ENCODE data around the gene SBNO2. TPM values are rescaled to one million over a fixed set of nuclear protein-coding genes. Genes with fewer than 3 reads are reported as not detected.

Gene SBNO2
- total and polyA plus RNA-seq, 9 of the 15 experiments (the other 6 are each of a cell fraction or from before 2014, with no cell fraction given): 0.01 to 46.2 (median 6.7) TPM

DNA sequence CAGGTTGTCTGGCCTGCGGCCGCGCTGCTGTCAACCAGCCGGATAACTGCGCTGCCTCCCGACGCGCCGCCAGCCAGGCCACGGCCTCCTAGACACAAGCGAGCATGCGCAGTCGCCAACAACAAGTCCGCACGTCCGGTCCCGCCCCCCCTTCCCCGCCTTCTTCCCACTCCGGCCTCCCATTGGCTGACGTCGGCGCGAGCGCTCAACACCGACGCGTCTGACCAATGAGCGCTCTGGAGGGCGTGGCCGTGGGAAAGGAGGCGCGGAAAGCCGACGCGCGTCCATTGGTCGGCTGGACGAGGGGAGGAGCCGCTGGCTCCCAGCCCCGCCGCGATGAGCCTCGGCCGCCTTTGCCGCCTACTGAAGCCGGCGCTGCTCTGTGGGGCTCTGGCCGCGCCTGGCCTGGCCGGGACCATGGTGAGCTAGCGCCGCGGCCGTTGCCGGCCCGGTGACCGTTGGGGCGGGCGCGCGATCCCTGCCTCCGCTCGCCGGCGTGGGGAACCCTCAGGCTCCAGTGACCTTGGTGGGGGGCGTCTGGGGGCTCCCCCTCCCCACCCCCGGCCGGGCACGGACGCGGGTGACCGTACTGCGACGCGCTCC is 70.3 kb downstream of the SBNO2 start, which contains the start of gene GPX4 (continued):
- no peak for TF ChIP-seq HBP1 (CRISPR knock-in tag; IDR thresholded peaks at IDR 0.05)
- TF ChIP-seq MCM3 (IDR thresholded peaks at IDR 0.05): no peak
- no peak for TF ChIP-seq FOXM1 (IDR thresholded peaks at IDR 0.05; ENCODE audit: low read depth)
- 0 out of 2 replicates have a peak, but pooled peaks have one; percentile 40 for TF ChIP-seq FOXM1 (CRISPR knock-in tag; IDR thresholded peaks at IDR 0.05; ENCODE audit: low read depth)
- TF ChIP-seq SMAD3 (CRISPR knock-in tag; conservative IDR thresholded peaks at IDR 0.05): no peak
- TF ChIP-seq FOXK2 (conservative IDR thresholded peaks at IDR 0.05 in 1 of 2, IDR thresholded peaks at IDR 0.05 in 1 of 2; ENCODE audit: low read depth in 2 of 2): peak; percentile 60 to 73; a peak in 3 of 4 replicates
- TF ChIP-seq NONO (IDR thresholded peaks at IDR 0.05; ENCODE audit: low read depth in 2 of 2, low read length in 1 of 2): peak in 1 of 2 experiments; percentile 94; a peak in 2 of 4 replicates
- no peak; the same call in 1 of the 2 replicates for TF ChIP-seq ZC3H4 (CRISPR knock-in tag; IDR thresholded peaks at IDR 0.05; ENCODE audit: borderline replicate concordance)
- no peak for TF ChIP-seq CBX5 (IDR thresholded peaks at IDR 0.05; ENCODE audit: borderline replicate concordance, low read depth)
- no peak for TF ChIP-seq ZNF707 (CRISPR knock-in tag; conservative IDR thresholded peaks at IDR 0.05)
- TF ChIP-seq RCOR1 (IDR thresholded peaks at IDR 0.05; ENCODE audit: borderline replicate concordance in 1 of 2, low read depth in 2 of 2, low read length in 2 of 2): no peak
- TF ChIP-seq ZNF407 (IDR thresholded peaks at IDR 0.05; ENCODE audit: low read depth): no peak
- no peak for TF ChIP-seq BHLHE40 (IDR thresholded peaks at IDR 0.05; ENCODE audit: low read length)
- no peak for TF ChIP-seq ARID1B (IDR thresholded peaks at IDR 0.05)
- TF ChIP-seq, protein P1, sequence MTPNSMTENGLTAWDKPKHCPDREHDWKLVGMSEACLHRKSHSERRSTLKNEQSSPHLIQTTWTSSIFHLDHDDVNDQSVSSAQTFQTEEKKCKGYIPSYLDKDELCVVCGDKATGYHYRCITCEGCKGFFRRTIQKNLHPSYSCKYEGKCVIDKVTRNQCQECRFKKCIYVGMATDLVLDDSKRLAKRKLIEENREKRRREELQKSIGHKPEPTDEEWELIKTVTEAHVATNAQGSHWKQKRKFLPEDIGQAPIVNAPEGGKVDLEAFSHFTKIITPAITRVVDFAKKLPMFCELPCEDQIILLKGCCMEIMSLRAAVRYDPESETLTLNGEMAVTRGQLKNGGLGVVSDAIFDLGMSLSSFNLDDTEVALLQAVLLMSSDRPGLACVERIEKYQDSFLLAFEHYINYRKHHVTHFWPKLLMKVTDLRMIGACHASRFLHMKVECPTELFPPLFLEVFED (CRISPR knock-in tag; conservative IDR thresholded peaks at IDR 0.05): no peak
- no peak for TF ChIP-seq ZNF444 (CRISPR knock-in tag; IDR thresholded peaks at IDR 0.05)
- 0 out of 2 replicates have a peak, but pooled peaks have one; percentile 62 for TF ChIP-seq ETV5 (CRISPR knock-in tag; IDR thresholded peaks at IDR 0.05; ENCODE audit: low read depth)
- TF ChIP-seq RFX7 (CRISPR knock-in tag; IDR thresholded peaks at IDR 0.05): no peak
- TF ChIP-seq BACH1 (tag; IDR thresholded peaks at IDR 0.05): no peak
